Progenitor cell of endocrine pancreas (in vitro differentiated cells): ENCODE data around the gene RALGAPA2. TPM values are rescaled to one million over a fixed set of nuclear protein-coding genes. Genes with fewer than 3 reads are reported as not detected.

Experiments used
- DNase-seq: peaks from one replicate; pipeline ENCODE4 v3.0.0; 2021; ENCODE audit warnings: low spot score; ENCODE audit not compliant: unreplicated experiment
- H3K27ac Mint-ChIP-seq: 2 replicates; pipeline ENCODE4 v1.8.0; 2021; ENCODE audit warnings: mild to moderate bottlenecking, moderate library complexity, mixed read lengths
- H3K27me3 Mint-ChIP-seq: 2 replicates; pipeline ENCODE4 v1.8.0; 2021; ENCODE audit warnings: mixed read lengths
- H3K36me3 Mint-ChIP-seq: 2 replicates; pipeline ENCODE4 v1.8.0; 2022; ENCODE audit warnings: mixed read lengths; ENCODE audit not compliant: insufficient read depth
- H3K4me1 Mint-ChIP-seq: 2 replicates; pipeline ENCODE4 v1.8.0; 2021; ENCODE audit warnings: low read depth, mixed read lengths
- H3K4me3 Mint-ChIP-seq: 2 replicates; pipeline ENCODE4 v1.8.0; 2021; ENCODE audit warnings: low read depth, mild to moderate bottlenecking, moderate library complexity, mixed read lengths
- H3K9me3 Mint-ChIP-seq: 2 replicates; pipeline ENCODE4 v1.8.0; 2021; ENCODE audit warnings: low read depth, mixed read lengths
- CTCF ChIP-seq: fragments of 200-600 bp; sonication (generic); IDR thresholded peaks from one replicate; pipeline ENCODE4 v1.5.0; 2021; ENCODE audit warnings: antibody characterized with exemption, mild to moderate bottlenecking; ENCODE audit not compliant: unreplicated experiment
- total RNA-seq: library from RNA; stranded (reverse); gene quantifications from 2 replicates; pipeline ENCODE4 v1.2.1, GENCODE V29; 2021

Gene RALGAPA2
- total RNA-seq, 1 donor from 2014 or later, result 109 TPM

GRCh38 chr20:20364593-20365479 lies 347.6 kb downstream of the RALGAPA2 start:
- H3K9me3 Mint-ChIP-seq, result no peaks in the 10 kb centered on the region
- H3K36me3 Mint-ChIP-seq, result no peaks in the 10 kb centered on the region
- peaks cover 21% of the 10 kb centered on the region for H3K4me1 Mint-ChIP-seq
- H3K27me3 Mint-ChIP-seq, result peaks cover 77% of the 10 kb centered on the region
- no peak for TF ChIP-seq CTCF
- DNase-seq, result peak; percentile 14
- peak overlapping the region; percentile 47 for H3K27ac Mint-ChIP-seq
- H3K4me3 Mint-ChIP-seq, result peak overlapping the region; percentile 55

GRCh38 chr20:20363799-20364592 lies 348.4 kb downstream of the RALGAPA2 start:
- no peaks in the 10 kb centered on the region for H3K36me3 Mint-ChIP-seq
- H3K27me3 Mint-ChIP-seq, result peaks cover 77% of the 10 kb centered on the region
- no peak for DNase-seq
- no peaks in the 10 kb centered on the region for H3K9me3 Mint-ChIP-seq
- peaks cover 20% of the 10 kb centered on the region for H3K4me1 Mint-ChIP-seq
- peak overlapping the region; percentile 46 for H3K4me3 Mint-ChIP-seq
- TF ChIP-seq CTCF, result no peak
- H3K27ac Mint-ChIP-seq, result no peak overlapping the region

- Mint-ChIP-seq H3K36me3 (no peaks in the 10 kb centered on the region), H3K27me3 (peaks cover 82% of the 10 kb centered on the region), H3K27ac (peak overlapping the region; percentile 24), H3K4me1 (peaks cover 20% of the 10 kb centered on the region), H3K4me3 (no peak overlapping the region), H3K9me3 (no peaks in the 10 kb centered on the region)
- TF ChIP-seq CTCF, result no peak
- DNase-seq, result peak; percentile 16
Observed at GRCh38 chr20:20363434-20363798, 349.0 kb downstream of the RALGAPA2 start.

- Mint-ChIP-seq H3K9me3 (no peaks in the 10 kb centered on the region), H3K36me3 (no peaks in the 10 kb centered on the region), H3K27me3 (peaks cover 83% of the 10 kb centered on the region), H3K4me3 (peak overlapping the region; percentile 47), H3K27ac (peak overlapping the region; percentile 12), H3K4me1 (peaks cover 20% of the 10 kb centered on the region)
- DNase-seq, result peak; percentile 22
- TF ChIP-seq CTCF, result no peak
Observed at GRCh38 chr20:20362774-20363433, 349.5 kb downstream of the RALGAPA2 start.

GRCh38 chr20:20360464-20360863 lies 352.0 kb downstream of the RALGAPA2 start:
- Mint-ChIP-seq H3K27me3 (peaks cover 63% of the 10 kb centered on the region), H3K4me3 (no peak overlapping the region), H3K36me3 (no peaks in the 10 kb centered on the region), H3K4me1 (peaks cover 15% of the 10 kb centered on the region), H3K9me3 (no peaks in the 10 kb centered on the region), H3K27ac (no peak overlapping the region)
- peak; percentile 30 for DNase-seq
- TF ChIP-seq CTCF, result peak; percentile 82
